EL (cell line): ENCODE measurements around the gene CEP63.
"Not testable (repeated sequence)": the region's sequence is repeated elsewhere in the genome, so short reads cannot be mapped to it uniquely, and the experiment has no call there.

Experiments used
- DNase-seq: peaks from one replicate; pipeline ENCODE4 v3.0.0-alpha.2; 2016

The CEP63 gene

GRCh38 chr3:134522541-134522940 is 36.7 kb downstream of the CEP63 start:
- no peak for DNase-seq

DNA sequence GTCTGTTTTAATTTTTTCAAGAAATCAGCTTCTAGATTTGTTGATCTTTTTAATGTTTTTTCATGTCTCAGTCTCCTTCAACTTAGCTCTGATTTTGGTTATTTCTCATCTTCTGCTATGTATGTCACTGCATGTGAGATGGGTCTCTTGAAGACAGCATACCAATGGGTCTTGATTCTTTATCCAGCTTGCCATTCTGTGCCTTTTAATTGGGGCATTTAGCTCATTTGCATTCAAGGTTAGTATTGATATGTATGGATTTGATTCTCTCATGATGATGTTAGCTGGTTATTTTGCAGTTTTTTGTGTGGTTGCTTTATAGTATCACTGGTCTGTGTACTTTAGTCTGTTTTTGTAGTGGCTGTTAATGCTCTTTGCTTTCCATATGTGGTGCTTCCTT is 39.4 kb downstream of the CEP63 start:
- DNase-seq = no peak

GRCh38 chr3:134526319-134526718 is 40.5 kb downstream of the CEP63 start:
- no peak for DNase-seq

- DNase-seq = peak; percentile 19
Measured at GRCh38 chr3:134527037-134527436, 41.2 kb downstream of the CEP63 start.

DNA sequence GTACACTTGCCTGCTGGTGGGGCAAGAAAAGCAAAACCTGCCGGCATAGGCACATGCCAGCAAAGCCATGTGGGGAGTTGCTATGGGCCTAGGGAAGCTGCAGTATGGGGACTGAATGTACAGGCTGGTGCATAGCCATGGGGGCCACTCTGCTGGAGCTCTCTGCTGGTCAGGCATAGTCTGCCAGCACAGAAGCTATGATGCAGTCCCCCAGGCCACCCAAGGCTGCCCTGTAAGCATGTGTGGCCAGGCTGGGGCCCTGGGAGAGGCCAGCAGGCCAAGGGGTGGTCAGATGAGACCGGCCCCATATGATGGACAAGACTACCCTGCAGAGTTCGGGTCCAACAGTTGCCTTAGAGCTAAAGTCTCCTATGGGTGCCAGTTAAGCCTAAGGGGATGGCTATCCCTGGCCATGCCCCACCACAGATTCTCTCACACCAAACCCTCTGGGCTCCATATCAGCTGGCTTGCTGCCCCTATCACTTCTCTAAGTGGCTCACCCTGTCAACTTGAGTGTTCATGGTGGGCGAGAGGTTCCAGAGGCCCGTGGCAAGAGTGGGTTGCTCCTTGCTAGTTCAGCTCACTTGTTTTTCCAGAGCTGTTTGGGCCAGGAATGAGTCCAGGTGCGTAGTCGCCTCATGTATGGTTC is 41.8 kb downstream of the CEP63 start:
- no peak for DNase-seq

- no peak for DNase-seq
Measured at GRCh38 chr3:134533493-134533892, 47.6 kb downstream of the CEP63 start.

- DNase-seq = no peak
Measured at GRCh38 chr3:134535186-134535970, 49.5 kb downstream of the CEP63 start.

DNA sequence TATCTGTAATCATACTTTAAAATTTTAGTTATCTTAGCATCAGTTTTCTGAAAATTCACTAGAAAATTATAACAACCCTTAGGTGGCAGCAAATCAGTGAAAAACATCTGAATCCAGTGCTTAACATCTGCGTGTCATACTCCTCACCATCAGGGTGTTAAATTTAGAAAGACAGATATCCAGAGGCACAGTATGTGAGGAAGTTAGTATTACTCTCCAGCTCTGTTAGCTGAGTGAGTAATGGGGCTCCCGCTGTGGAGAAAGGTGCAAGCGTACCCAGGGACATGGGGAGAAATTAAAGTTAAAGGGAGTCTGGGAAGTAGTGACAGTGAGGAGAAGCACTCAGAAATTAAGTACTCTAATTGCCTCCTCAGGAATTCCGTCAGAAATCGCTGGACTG is 50.9 kb downstream of the CEP63 start:
- DNase-seq = no peak

DNA sequence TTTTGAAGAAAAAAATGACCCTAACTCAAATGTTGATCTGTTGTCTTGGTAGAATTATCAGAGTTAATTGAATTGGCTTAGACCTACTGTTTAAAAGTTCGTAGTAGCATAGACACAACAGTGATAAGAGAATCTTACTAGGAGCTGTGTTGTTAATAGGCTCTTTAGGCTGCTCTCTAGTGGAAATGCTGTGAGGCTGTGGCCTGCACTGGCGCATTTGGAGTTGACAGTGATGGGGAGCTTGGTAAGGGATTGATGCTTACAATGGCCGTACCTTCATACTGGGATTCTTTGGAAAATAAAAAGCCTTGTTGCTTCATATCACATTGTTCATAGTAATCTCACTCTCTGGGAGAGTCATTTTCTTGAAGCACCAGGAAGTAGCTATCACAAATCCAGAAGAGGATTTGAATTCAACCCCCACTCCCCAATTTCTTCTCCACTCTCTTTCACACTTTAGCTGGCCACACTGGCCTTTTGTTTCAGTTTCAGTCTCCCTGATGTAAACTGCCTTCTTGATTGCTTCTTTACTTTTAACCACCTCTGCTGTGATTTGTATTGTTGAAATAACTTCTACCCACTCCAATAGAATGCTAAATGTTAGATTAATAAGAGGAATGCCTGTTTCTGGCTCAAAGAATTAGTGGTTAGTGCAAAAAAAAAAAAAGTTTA is 56.6 kb downstream of the CEP63 start:
- DNase-seq = no peak

- no peak for DNase-seq
Measured at GRCh38 chr3:134543113-134543512, 57.3 kb downstream of the CEP63 start.

GRCh38 chr3:134544316-134544715 is 58.5 kb downstream of the CEP63 start:
- DNase-seq = no peak

DNA sequence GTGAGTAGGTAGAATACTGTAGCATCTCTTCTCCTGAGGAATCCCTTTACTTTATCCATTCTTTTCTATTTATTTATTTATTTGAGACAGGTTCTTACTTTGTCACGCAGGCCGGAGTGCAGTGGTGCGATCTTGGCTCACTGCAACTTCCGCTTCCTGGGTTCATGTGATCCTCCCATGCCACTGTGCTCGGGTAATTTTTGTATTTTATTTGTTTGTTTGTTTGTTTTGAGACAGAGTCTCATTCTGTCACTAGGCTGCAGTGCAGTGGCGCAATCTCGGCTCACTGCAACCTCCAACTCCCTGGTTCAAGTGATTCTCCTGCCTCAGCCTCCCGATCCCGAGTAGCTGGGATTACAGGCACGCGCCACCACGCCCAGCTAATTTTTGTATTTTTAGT is 58.9 kb downstream of the CEP63 start:
- DNase-seq = not testable (repeated sequence)

DNA sequence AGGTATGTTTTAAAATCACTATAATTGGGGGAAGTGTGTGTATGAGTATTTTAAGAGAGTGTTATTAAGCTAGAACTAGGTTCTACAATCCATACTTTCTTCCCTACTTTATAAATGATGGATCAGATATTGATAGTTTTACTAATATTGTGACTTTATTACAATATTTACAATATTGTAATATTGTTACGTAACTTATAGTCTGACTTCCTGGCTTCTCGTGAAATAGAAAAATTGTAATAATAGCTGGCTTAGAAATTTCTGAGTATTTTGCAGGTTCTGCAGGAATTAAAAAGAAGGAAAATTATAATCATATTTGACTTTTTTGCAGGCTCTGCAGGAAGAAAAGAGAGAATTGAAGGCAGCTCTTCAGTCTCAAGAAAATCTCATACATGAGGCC is 60.0 kb downstream of the CEP63 start:
- no peak for DNase-seq

DNA sequence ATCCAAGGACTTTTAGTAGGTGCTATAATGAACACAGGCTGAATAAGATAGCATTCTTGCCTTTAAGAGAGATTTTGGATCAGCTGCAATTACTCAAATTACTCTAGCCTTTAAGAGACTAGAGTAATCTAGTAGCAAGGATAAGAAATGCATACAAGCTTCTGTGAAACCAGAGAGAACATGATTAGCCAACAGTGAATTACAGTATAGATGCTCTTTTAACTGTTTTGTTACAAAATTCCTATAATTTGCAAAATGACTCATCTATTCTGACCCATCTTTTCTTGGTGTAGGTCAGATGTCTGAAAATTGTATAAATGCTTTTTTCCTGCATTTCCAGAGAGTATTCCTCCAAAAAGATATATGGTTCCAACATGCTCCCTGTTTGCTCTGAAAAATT is 66.9 kb downstream of the CEP63 start:
- DNase-seq = no peak

GRCh38 chr3:134559591-134559990 is 73.7 kb downstream of the CEP63 start:
- no peak for DNase-seq

- no peak for DNase-seq
Measured at GRCh38 chr3:134562055-134562454, 76.2 kb downstream of the CEP63 start.

- DNase-seq = no peak
Measured at GRCh38 chr3:134563601-134564000, 77.7 kb downstream of the CEP63 start.

DNA sequence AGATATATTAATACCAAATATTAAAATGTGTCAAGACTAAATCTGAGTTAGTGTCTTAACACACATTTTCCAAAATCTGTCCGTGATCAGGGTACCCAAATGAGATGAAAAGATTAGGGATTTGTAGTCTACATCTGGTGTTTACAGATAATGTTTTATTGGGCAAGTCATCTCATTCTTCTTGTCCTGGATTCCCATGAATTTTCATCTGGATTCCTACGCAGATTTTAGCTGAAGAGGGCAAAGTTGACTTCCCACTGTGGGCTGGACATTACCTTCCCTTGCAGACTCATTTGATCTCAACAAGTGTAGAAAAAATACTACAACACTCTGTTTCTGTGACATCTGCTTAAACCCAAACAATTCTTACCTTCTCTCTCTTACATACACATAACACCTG is 79.1 kb downstream of the CEP63 start:
- DNase-seq = no peak

- no peak for DNase-seq
Measured at GRCh38 chr3:134567605-134568004, 81.7 kb downstream of the CEP63 start.

GRCh38 chr3:134568790-134569189 is 82.9 kb downstream of the CEP63 start:
- DNase-seq = no peak

GRCh38 chr3:134569899-134570298 is 84.0 kb downstream of the CEP63 start:
- not testable (repeated sequence) for DNase-seq

GRCh38 chr3:134576426-134576825 is 90.6 kb downstream of the CEP63 start:
- no peak for DNase-seq

GRCh38 chr3:134576831-134577230 is 91.0 kb downstream of the CEP63 start:
- no peak for DNase-seq

DNA sequence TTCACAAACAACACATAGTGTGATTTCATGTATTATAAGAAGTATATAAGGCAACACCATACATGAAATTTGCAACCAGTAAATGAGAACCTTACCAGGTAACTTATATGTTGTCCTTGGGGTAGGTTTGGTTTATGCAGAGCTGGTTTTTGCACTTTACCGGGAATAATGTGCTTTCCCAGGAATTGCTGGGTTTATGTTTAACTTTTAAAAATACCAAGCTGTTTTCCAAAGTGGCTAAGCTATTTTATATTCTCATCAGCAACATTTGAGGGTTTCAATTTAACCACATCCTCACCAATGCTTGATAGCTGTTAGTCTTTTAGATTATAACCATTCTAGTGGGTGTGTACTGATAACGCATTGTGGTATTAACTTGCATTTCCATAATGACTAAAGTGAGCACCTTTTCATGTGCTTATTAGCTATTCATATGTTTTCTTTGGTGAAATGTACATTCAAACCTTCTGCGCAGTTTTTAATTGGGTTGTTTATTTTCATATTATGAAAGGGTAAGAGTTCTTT is 93.3 kb downstream of the CEP63 start:
- DNase-seq = no peak
